Measurements from ENCODE around the gene WBP11. TPM values are rescaled to one million over a fixed set of nuclear protein-coding genes. Genes with fewer than 3 reads are reported as not detected.
A peak's percentile ranks its signal among the peaks of the same experiment; 100 is the strongest.

WBP11 gene
- total RNA-seq, 1 experiment from 2014 or later, result 56.6 TPM

DNA sequence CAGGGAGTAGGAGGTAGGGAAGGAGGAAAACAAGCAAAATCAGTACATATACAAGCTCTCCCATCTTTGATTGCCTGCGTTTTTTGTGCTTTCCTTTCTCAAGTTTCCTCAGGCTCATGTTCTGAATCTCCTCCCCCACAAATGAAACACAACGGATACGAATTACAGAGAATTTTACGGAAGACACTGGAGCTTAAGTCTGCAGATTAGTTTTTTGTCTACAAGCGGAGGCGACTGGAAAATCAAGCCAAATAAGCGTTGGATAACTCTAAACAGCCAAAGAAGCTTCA is 612 bp downstream of the WBP11 start:
- H3K4me3 Mint-ChIP-seq (ENCODE audit: unreplicated experiment), result no peak overlapping the region
- no TSS peak for BruUV-seq (replicated peaks)
- H3K27ac Mint-ChIP-seq (ENCODE audit: low read depth, unreplicated experiment), result no peak overlapping the region
- no peak for TF ChIP-seq CTCF (IDR thresholded peaks at IDR 0.05; ENCODE audit: unreplicated experiment)
- no peaks in the 10 kb centered on the region for H3K9me3 Mint-ChIP-seq (ENCODE audit: unreplicated experiment)
- CTCF ChIA-PET, result interaction anchor here (0.6 to 2.1 kb wide), 6 partner anchors 25 to 1996 kb away, joined by 3 to 6 read pairs (median 4); a partner anchor contains a TSS
- DNase-seq (ENCODE audit: unreplicated experiment), result no peak
- intact Hi-C loops (cut with micrococcal nuclease), result loop anchor here (1.0 to 2.0 kb wide), 3 partner anchors 22 to 34 kb away; a partner anchor contains a TSS
- POLR2A ChIA-PET, result interaction anchor here (0.6 to 6.9 kb wide), 22 partner anchors 8 to 1606 kb away, joined by 3 to 285 read pairs (median 5); partner anchors contain the start of gene EMP1
- peaks cover 38% of the 10 kb centered on the region for H3K36me3 Mint-ChIP-seq (ENCODE audit: insufficient read depth, unreplicated experiment)
- no peaks in the 10 kb centered on the region for H3K27me3 Mint-ChIP-seq (ENCODE audit: insufficient read depth, unreplicated experiment)
- peaks cover 9% of the 10 kb centered on the region for H3K4me1 Mint-ChIP-seq (ENCODE audit: insufficient read depth, unreplicated experiment)

- intact Hi-C loops (cut with micrococcal nuclease), result loop anchor here (2.0 kb wide), 2 partner anchors 23 to 35 kb away; no protein-coding TSS in a partner anchor
- H3K4me3 Mint-ChIP-seq (ENCODE audit: unreplicated experiment), result no peak overlapping the region
Observed at GRCh38 chr12:14802247-14802646, 1.0 kb downstream of the WBP11 start.

GRCh38 chr12:14795028-14795448 is 8.2 kb downstream of the WBP11 start:
- no peak for TF ChIP-seq CTCF (IDR thresholded peaks at IDR 0.05; ENCODE audit: unreplicated experiment)
- DNase-seq (ENCODE audit: unreplicated experiment), result no peak
- Mint-ChIP-seq H3K4me3 (ENCODE audit: unreplicated experiment) (no peak overlapping the region), H3K27me3 (ENCODE audit: insufficient read depth, unreplicated experiment) (no peaks in the 10 kb centered on the region), H3K27ac (ENCODE audit: low read depth, unreplicated experiment) (peak overlapping the region; percentile 35), H3K36me3 (ENCODE audit: insufficient read depth, unreplicated experiment) (peaks cover 97% of the 10 kb centered on the region), H3K9me3 (ENCODE audit: unreplicated experiment) (no peaks in the 10 kb centered on the region), H3K4me1 (ENCODE audit: insufficient read depth, unreplicated experiment) (no peaks in the 10 kb centered on the region)
- no TSS peak for BruUV-seq (replicated peaks)
- intact Hi-C loops (cut with micrococcal nuclease), result no loop called here
- ChIA-PET CTCF (interaction anchor here (0.6 to 0.7 kb wide), 3 partner anchors 18 to 428 kb away, joined by 3 to 4 read pairs (median 4); no protein-coding TSS in a partner anchor), POLR2A (interaction anchor here (0.8 to 1.0 kb wide), 2 partner anchors 8 to 19 kb away, joined by 3 to 5 read pairs; partner anchors contain the start of genes C12orf60 and WBP11)

More at GRCh38 chr12:14802247-14802646, 1.0 kb downstream of the WBP11 start:
- Mint-ChIP-seq H3K36me3 (ENCODE audit: insufficient read depth, unreplicated experiment) (peaks cover 42% of the 10 kb centered on the region), H3K27me3 (ENCODE audit: insufficient read depth, unreplicated experiment) (no peaks in the 10 kb centered on the region), H3K9me3 (ENCODE audit: unreplicated experiment) (no peaks in the 10 kb centered on the region), H3K27ac (ENCODE audit: low read depth, unreplicated experiment) (no peak overlapping the region), H3K4me1 (ENCODE audit: insufficient read depth, unreplicated experiment) (peaks cover 9% of the 10 kb centered on the region)
- TF ChIP-seq CTCF (IDR thresholded peaks at IDR 0.05; ENCODE audit: unreplicated experiment), result no peak
- POLR2A ChIA-PET, result interaction anchor here (0.6 to 6.9 kb wide), 22 partner anchors 9 to 1606 kb away, joined by 3 to 285 read pairs (median 5); partner anchors contain the start of genes EMP1 and EPS8
- no TSS peak for BruUV-seq (replicated peaks)
- CTCF ChIA-PET, result interaction anchor here (0.6 to 2.1 kb wide), 6 partner anchors 8 to 1996 kb away, joined by 3 to 6 read pairs (median 4); a partner anchor contains a TSS
- no peak for DNase-seq (ENCODE audit: unreplicated experiment)

- no peak overlapping the region for H3K27ac Mint-ChIP-seq (ENCODE audit: low read depth, unreplicated experiment)
- H3K36me3 Mint-ChIP-seq (ENCODE audit: insufficient read depth, unreplicated experiment), result peaks cover 61% of the 10 kb centered on the region
- POLR2A ChIA-PET, result interaction anchor here (0.9 to 3.7 kb wide), 2 partner anchors 11 to 17 kb away, joined by 5 to 25 read pairs; a partner anchor contains a TSS
- H3K4me1 Mint-ChIP-seq (ENCODE audit: insufficient read depth, unreplicated experiment), result no peaks in the 10 kb centered on the region
- CTCF ChIA-PET, result interaction anchor here (0.5 to 1.4 kb wide), 2 partner anchors 13 to 600 kb away, joined by 3 to 6 read pairs; no protein-coding TSS in a partner anchor
- no peaks in the 10 kb centered on the region for H3K27me3 Mint-ChIP-seq (ENCODE audit: insufficient read depth, unreplicated experiment)
- no peak overlapping the region for H3K4me3 Mint-ChIP-seq (ENCODE audit: unreplicated experiment)
- no TSS peak for BruUV-seq (replicated peaks)
- TF ChIP-seq CTCF (IDR thresholded peaks at IDR 0.05; ENCODE audit: unreplicated experiment), result no peak
- intact Hi-C loops (cut with micrococcal nuclease), result no loop called here
- no peaks in the 10 kb centered on the region for H3K9me3 Mint-ChIP-seq (ENCODE audit: unreplicated experiment)
- DNase-seq (ENCODE audit: unreplicated experiment), result no peak
Observed at GRCh38 chr12:14785568-14785967, 17.7 kb downstream of the WBP11 start.

Measured in MCF 10A (cell line).